Measurements from ENCODE around the gene GM2A.

DNA sequence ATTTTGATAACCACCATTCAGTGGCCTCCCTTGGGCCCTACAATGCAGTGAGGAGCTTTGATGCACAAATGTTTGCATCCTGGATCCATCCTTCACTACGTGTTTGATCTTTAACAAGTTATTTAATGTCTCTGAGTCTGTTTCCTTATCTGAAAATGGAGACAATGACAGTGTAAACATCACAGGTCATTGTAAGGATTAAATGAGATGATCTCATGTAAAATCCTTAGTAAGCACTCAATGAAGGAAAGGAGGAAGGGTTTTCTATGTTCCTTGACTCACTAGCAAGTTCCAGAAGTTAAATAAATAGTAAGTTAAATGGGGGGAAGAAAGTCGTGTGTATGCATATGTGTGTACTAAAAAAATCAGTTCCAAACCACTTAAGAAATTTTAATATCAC lies 60.4 kb downstream of the GM2A start:
- TF ChIP-seq, protein P1, sequence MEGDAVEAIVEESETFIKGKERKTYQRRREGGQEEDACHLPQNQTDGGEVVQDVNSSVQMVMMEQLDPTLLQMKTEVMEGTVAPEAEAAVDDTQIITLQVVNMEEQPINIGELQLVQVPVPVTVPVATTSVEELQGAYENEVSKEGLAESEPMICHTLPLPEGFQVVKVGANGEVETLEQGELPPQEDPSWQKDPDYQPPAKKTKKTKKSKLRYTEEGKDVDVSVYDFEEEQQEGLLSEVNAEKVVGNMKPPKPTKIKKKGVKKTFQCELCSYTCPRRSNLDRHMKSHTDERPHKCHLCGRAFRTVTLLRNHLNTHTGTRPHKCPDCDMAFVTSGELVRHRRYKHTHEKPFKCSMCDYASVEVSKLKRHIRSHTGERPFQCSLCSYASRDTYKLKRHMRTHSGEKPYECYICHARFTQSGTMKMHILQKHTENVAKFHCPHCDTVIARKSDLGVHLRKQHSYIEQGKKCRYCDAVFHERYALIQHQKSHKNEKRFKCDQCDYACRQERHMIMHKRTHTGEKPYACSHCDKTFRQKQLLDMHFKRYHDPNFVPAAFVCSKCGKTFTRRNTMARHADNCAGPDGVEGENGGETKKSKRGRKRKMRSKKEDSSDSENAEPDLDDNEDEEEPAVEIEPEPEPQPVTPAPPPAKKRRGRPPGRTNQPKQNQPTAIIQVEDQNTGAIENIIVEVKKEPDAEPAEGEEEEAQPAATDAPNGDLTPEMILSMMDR (IDR thresholded peaks at IDR 0.05): no peak
- TF ChIP-seq POLR2A (IDR thresholded peaks at IDR 0.05): no peak
